ENCODE results near the gene RAET1G. TPM values are rescaled to one million over a fixed set of nuclear protein-coding genes. Genes with fewer than 3 reads are reported as not detected.
"Not testable (repeated sequence)": the region's sequence is repeated elsewhere in the genome, so short reads cannot be mapped to it uniquely, and the experiment has no call there.

RAET1G gene
- total RNA-seq, 2 donors from 2014 or later = not detected

- Histone ChIP-seq H3K9me3 (ENCODE audit: control insufficient read depth, low read length) (no peaks in the 10 kb centered on the region), H3K4me3 (ENCODE audit: low read length) (no peak overlapping the region), H3K9ac (ENCODE audit: extremely low read depth, low read length, poor library complexity, severe bottlenecking) (no peak overlapping the region), H3K27ac (ENCODE audit: low read depth, low read length) (no peak overlapping the region), H3K36me3 (ENCODE audit: control insufficient read depth, insufficient read depth, low read length) (no peaks in the 10 kb centered on the region), H3K4me1 (ENCODE audit: control insufficient read depth, insufficient read depth, low read length) (no peaks in the 10 kb centered on the region), H3K27me3 (ENCODE audit: control insufficient read depth, insufficient read depth, low read length, poor library complexity, severe bottlenecking) (peaks cover 92% of the 10 kb centered on the region)
- Mint-ChIP-seq H3K4me3 (no peak overlapping the region), H3K9me3 (no peaks in the 10 kb centered on the region), H3K27me3 (ENCODE audit: insufficient read depth) (peaks cover 87% of the 10 kb centered on the region), H3K36me3 (ENCODE audit: low read depth) (no peaks in the 10 kb centered on the region), H3K4me1 (no peaks in the 10 kb centered on the region), H3K27ac (no peak overlapping the region)
- no peak for DNase-seq
- no peak for TF ChIP-seq CTCF (conservative IDR thresholded peaks at IDR 0.05)
- WGBS, 2 experiments (ENCODE audit: insufficient coverage in 1 of 2, insufficient read length in 1 of 2) = 71 to 73% methylated on average over 5 to 6 of the region's 6 CpGs
Measured at GRCh38 chr6:149931501-149931900, 8.6 kb upstream of the RAET1G start.

GRCh38 chr6:149929422-149929821 is 6.5 kb upstream of the RAET1G start:
- peak; percentile 82 for TF ChIP-seq CTCF (conservative IDR thresholded peaks at IDR 0.05)
- no peaks in the 10 kb centered on the region for H3K36me3 ChIP-seq (ENCODE audit: control insufficient read depth, insufficient read depth, low read length)
- H3K9ac ChIP-seq (ENCODE audit: extremely low read depth, low read length, poor library complexity, severe bottlenecking) = no peak overlapping the region
- no peak overlapping the region for H3K27ac ChIP-seq (ENCODE audit: low read depth, low read length)
- H3K9me3 ChIP-seq (ENCODE audit: control insufficient read depth, low read length) = no peaks in the 10 kb centered on the region
- H3K27me3 ChIP-seq (ENCODE audit: control insufficient read depth, insufficient read depth, low read length, poor library complexity, severe bottlenecking) = peaks cover 92% of the 10 kb centered on the region
- Mint-ChIP-seq H3K9me3 (no peaks in the 10 kb centered on the region), H3K27ac (no peak overlapping the region), H3K27me3 (ENCODE audit: insufficient read depth) (peaks cover 85% of the 10 kb centered on the region), H3K4me1 (peaks cover 1% of the 10 kb centered on the region), H3K4me3 (no peak overlapping the region), H3K36me3 (ENCODE audit: low read depth) (no peaks in the 10 kb centered on the region)
- H3K4me3 ChIP-seq (ENCODE audit: low read length) = no peak overlapping the region
- peak; percentile 81 for DNase-seq
- H3K4me1 ChIP-seq (ENCODE audit: control insufficient read depth, insufficient read depth, low read length) = no peaks in the 10 kb centered on the region
- 11 to 29% methylated on average over 1 to 3 of the region's 3 CpGs for WGBS, 2 experiments (ENCODE audit: insufficient coverage in 1 of 2, insufficient read length in 1 of 2)

- WGBS, 2 experiments (ENCODE audit: insufficient coverage in 1 of 2, insufficient read length in 1 of 2) = 88 to 92% methylated on average over 4 of the region's 4 CpGs
- peaks cover 90% of the 10 kb centered on the region for H3K27me3 Mint-ChIP-seq (ENCODE audit: insufficient read depth)
- not testable (repeated sequence) for H3K4me1 Mint-ChIP-seq; H3K36me3 ChIP-seq (ENCODE audit: control insufficient read depth, insufficient read depth, low read length); H3K9ac ChIP-seq (ENCODE audit: extremely low read depth, low read length, poor library complexity, severe bottlenecking); H3K9me3 ChIP-seq (ENCODE audit: control insufficient read depth, low read length); H3K27ac Mint-ChIP-seq; H3K36me3 Mint-ChIP-seq (ENCODE audit: low read depth); H3K27ac ChIP-seq (ENCODE audit: low read depth, low read length); H3K4me3 ChIP-seq (ENCODE audit: low read length); H3K4me3 Mint-ChIP-seq; H3K4me1 ChIP-seq (ENCODE audit: control insufficient read depth, insufficient read depth, low read length); DNase-seq; H3K9me3 Mint-ChIP-seq
- H3K27me3 ChIP-seq (ENCODE audit: control insufficient read depth, insufficient read depth, low read length, poor library complexity, severe bottlenecking) = peaks cover 92% of the 10 kb centered on the region
Measured at GRCh38 chr6:149927025-149927424, 4.1 kb upstream of the RAET1G start.
